ENCODE results near the gene CHGA.

The CHGA gene

GRCh38 chr14:92922883-92923743 lies at the start of gene CHGA:
TSS of gene CHGA (plus strand) at chr14:92923150. CDS start at chr14:92923360, 210 bp downstream.
- no peak for FAIRE-seq

DNA sequence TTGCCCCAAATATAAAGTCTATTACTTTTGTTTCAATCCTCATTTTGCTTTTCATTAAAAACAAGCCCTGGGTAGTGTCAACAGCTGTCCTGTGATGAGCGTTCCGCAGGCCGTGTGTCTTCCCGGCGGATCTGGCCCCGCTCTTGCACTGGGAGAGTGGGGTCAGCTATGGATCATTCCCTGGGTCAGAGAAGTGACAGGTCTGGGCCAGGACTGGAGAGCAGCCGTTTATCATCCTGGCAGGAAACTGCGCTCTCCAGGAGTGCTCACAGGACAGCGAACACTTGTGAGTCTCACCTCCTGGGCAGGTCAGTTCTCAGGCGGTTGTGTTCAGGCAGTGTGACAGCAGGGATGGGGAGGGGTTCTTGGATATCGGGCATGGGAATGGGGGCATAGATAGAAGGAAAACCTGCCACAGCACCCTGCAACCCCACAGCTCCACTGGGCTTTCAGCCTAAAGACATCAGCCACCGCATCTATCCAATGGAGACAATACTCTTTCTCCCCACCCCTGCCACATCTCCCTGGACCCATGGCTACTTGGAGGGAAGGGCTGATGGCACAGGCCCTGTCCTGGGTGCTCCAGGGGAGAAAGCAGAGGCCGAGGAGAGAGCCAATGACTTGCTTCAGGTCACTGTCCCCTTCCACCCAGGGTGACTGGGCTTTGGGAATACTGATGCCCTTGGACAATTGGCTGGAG lies 47.8 kb upstream of the CHGA start:
- no peak for FAIRE-seq

GRCh38 chr14:92877757-92878431 lies 45.1 kb upstream of the CHGA start:
- no peak for FAIRE-seq

GRCh38 chr14:92880351-92880750 lies 42.6 kb upstream of the CHGA start:
- FAIRE-seq: no peak

GRCh38 chr14:92880851-92881250 lies 42.1 kb upstream of the CHGA start:
- FAIRE-seq: no peak

DNA sequence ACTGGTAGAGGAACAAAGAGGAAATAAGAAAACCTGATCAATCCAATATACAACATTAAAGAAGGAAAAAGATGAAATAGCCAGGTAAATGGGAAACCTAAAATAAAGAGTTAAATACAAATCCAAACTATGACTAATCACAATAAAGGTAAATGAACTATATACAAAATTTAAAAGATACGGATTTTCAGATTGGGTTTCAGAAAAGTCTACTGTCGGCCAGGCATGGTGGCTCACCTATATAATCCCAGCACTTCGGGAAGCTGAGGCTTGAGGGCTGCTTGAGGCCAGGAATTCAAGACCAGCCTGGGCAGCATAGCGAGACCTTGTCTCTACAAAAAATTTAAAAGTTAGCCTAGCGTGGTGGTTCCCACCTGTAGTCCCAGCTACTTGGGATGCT lies 39.9 kb upstream of the CHGA start:
- no peak for FAIRE-seq

DNA sequence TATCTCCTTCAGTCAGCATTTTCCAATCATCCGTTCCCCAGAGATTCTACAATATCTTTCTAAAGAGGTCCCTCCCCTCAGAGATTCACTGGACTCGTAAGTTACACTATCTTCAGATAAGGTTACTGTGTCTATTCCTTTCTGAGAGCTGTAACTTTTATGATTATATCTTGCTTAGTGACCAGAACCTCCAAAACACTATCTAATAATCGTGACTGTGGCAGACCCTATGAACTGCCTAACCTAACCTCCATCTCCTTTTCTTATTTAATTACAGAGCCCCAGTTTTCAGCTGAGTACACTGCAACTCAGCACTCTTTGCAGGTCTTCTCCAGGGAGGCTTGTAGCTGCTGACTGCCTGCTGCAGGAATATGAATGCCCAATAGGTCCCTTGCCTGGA lies 38.5 kb upstream of the CHGA start:
- FAIRE-seq: no peak

DNA sequence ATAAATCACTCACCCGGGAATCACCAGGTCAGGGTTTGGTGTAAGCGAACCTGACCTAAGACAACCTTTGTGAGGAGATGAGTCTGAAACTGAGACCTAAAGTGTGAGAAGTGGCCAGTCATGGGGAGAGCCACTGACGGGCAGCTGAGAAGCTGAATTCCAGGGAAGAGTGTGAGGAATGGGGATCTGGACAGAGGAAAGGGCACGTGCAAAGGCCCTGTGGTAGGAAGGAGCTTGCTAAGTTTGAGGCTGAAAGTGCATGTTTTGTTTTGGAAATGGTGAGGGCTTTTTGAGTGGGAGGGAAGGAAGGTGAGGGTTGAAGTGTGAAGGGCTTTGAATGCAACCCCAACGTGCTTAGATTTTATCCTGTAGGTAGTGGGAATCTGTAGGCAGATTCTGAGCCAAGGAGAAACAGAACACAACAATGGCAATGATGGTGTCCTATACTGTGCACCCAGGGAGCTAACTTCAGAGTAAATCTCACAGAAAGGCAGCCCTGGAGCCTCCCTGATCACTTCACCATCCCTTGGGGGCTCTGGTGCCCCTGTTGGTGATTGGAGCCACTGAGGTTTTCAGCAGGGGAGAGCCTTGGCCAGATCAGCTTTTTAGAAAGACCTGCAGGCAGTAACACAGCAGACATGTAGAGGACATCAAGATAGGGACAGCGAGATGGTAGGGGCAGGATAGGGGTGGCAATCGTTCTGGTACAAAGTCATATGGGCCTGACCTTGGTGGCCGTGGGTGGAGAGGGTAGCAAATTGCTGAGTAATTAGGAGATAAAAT lies 37.5 kb upstream of the CHGA start:
- no peak for FAIRE-seq

GRCh38 chr14:92886337-92886736 lies 36.6 kb upstream of the CHGA start:
- FAIRE-seq: no peak

DNA sequence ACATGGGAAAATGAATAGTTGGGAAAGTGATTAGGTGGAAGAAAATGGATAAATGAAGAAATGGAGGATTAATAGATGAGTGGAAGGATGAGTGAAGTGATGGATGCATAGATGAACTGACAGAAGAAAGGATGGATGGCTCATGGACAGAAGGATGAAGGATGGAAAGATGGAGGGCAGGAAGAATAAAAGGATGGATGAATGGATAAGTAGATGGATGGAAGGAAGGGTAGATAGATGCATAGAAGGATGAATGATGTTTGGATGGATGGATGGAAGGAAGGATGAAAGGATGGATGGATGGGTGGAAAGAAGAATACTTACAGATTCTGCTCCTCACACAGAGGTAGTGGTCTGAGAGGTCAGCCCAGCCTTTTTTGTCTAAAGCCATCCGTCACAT lies 35.8 kb upstream of the CHGA start:
- no peak for FAIRE-seq

DNA sequence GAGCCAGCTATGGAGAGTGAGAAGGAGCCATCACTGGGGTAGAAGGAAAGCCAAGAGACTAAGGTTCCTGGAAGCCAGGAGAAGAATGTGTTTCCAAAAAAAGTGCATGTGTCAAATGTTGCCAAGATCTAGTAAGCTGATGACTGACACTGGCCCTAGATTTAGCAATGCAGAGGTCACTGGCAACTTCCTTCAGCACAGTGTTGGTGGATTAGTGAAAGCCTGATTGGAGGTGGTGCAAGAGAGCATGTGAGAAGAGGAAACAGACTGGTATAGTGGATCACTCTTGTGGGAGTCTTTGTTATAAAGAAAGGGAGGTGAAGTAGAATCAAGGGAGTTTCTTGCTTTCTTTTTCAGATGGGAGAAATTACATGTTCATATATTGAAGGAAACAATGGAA lies 34.1 kb upstream of the CHGA start:
- FAIRE-seq: no peak

- no peak for FAIRE-seq
These were observed 31.9 kb upstream of the CHGA start for GRCh38 chr14:92890830-92891588.

DNA sequence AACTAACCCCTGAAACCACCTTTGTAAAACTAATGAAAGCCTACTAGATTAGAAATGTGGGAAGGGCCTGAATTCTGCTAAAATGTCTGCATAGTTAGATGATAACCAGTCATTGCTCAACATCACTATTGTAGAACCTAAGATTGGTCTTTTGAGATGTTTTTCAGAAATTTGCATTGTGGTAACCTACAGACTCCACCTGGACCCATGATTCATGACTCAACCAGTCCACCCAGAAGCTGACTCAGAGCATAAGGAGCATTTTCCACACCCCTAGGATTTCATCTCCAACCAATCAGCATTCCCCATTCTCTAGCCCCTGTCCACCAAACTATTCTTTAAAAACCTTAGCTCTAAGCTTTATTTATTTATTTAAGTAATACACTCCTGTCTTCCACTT lies 30.4 kb upstream of the CHGA start:
- no peak for FAIRE-seq

GRCh38 chr14:92895352-92895878 lies 27.5 kb upstream of the CHGA start:
- FAIRE-seq: no peak

DNA sequence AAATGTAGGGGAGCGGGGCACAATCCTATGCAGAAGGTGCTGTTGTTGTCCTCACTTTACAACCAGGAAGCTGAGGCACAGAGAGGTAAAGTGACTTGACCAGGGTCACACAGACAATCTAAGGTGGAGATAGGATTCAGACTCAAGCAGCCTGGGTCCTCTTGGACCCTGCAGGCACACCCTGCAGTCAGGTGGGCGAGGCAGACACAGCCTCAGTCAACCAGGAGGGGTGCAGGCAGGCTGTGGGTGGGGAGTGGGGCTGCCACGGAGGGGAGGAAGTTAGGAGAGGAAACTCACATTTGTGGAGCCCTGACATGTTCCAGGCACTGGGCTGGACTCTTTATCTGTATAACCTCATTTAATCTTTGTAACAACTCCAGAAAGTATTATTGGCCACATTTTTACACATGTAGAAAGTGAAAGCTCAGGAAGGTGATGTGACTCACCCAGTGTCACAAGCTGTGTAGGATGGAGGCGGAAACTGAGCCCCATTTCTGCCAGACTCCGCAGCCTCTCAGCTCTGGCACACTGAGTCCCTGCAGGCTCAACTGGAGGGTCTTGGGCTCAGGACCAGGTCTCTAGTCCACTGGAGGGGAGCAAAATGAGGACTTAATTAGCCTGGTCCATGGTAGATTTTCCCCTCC lies 24.9 kb upstream of the CHGA start:
- no peak for FAIRE-seq

- no peak for FAIRE-seq
These were observed 24.3 kb upstream of the CHGA start for GRCh38 chr14:92898566-92899131.

- FAIRE-seq: no peak
These were observed 22.3 kb upstream of the CHGA start for GRCh38 chr14:92900660-92901059.

DNA sequence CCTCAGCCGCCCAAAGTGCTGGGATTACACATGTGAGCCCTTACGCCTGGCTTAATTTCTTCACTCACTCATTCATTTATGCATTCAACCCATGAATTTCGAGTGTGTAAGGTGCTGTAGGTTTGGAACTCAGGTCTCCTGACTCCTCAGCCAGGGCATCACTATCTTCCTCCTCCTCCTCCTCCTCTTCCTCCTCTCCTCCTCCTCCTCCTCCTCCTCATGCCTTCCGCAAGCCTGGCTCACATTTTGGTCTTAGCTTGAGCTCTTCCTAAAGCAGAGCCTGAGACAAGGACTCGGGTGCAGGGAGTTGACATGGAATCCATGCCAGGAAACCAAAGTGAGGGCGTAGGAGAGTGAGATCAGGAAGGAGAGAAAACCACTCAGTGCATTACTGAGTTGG lies 20.8 kb upstream of the CHGA start:
- no peak for FAIRE-seq

DNA sequence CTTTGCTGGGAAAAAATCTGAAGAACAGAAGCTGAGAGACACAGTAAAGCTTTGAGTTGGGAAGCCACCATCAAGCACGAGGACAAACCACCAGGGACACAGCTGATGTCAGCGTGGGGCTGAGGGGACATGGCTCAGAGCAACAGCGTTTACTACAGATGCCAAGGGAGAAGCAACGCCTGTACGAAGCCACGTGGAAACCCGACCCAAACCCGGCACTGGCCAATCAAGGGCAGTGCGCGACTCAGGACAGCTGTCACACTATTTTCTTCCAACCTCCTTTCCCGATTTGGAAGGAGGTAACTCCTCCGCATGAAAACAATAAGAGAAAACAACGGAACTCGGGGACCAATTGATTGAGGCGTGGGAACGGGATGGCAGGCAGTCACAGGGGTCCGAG lies 20.2 kb upstream of the CHGA start:
- no peak for FAIRE-seq

DNA sequence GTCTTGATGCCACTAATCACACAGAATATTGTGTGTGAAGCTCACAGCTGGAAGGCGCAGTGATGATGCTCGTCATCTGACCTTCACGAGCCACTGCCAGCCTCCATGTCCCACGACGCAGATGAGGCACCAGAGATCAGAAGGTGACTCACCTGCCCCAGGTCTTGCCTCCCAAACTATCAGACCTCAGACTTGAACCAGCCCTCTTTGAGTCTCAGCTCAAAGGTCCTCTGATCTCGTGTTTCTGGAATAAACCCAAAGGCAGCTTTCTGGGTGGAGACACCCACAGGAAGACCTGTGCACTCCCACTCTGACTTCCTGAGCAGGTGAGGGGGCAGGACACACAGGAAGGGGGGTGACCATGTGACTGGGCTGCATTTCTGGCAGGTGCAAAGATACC lies 19.6 kb upstream of the CHGA start:
- FAIRE-seq: no peak

GRCh38 chr14:92905667-92906066 lies 17.3 kb upstream of the CHGA start:
- FAIRE-seq: no peak

Measured in TTC549 (cell line).